ENCODE data around the gene LRRN3. TPM values are rescaled to one million over a fixed set of nuclear protein-coding genes. Genes with fewer than 3 reads are reported as not detected.

LRRN3 gene
- total RNA-seq, 1 donor, result 3.8 TPM

GRCh38 chr7:111147708-111148533 is 57.0 kb downstream of the LRRN3 start:
- no peaks in the 10 kb centered on the region for H3K9me3 ChIP-seq (ENCODE audit: low read depth, low read length)
- no peak overlapping the region for H3K4me3 ChIP-seq (ENCODE audit: low read length)
- H3K27me3 ChIP-seq (ENCODE audit: insufficient read depth, low read length), result no peaks in the 10 kb centered on the region

GRCh38 chr7:111150709-111151108 is 59.8 kb downstream of the LRRN3 start:
- H3K9me3 ChIP-seq (ENCODE audit: low read depth, low read length), result no peaks in the 10 kb centered on the region
- no peaks in the 10 kb centered on the region for H3K27me3 ChIP-seq (ENCODE audit: insufficient read depth, low read length)
- H3K4me3 ChIP-seq (ENCODE audit: low read length), result no peak overlapping the region
- no peaks in the 10 kb centered on the region for H3K4me1 ChIP-seq (ENCODE audit: insufficient read depth, low read length)

More at GRCh38 chr7:111147708-111148533, 57.0 kb downstream of the LRRN3 start:
- H3K4me1 ChIP-seq (ENCODE audit: insufficient read depth, low read length), result no peaks in the 10 kb centered on the region

GRCh38 chr7:111159426-111159825 is 68.5 kb downstream of the LRRN3 start:
- H3K9me3 ChIP-seq (ENCODE audit: low read depth, low read length), result no peaks in the 10 kb centered on the region
- no peaks in the 10 kb centered on the region for H3K27me3 ChIP-seq (ENCODE audit: insufficient read depth, low read length)
- H3K4me1 ChIP-seq (ENCODE audit: insufficient read depth, low read length), result no peaks in the 10 kb centered on the region
- no peak overlapping the region for H3K4me3 ChIP-seq (ENCODE audit: low read length)

- H3K9me3 ChIP-seq (ENCODE audit: low read depth, low read length), result no peaks in the 10 kb centered on the region
- no peaks in the 10 kb centered on the region for H3K27me3 ChIP-seq (ENCODE audit: insufficient read depth, low read length)
- H3K4me3 ChIP-seq (ENCODE audit: low read length), result no peak overlapping the region
- H3K4me1 ChIP-seq (ENCODE audit: insufficient read depth, low read length), result no peaks in the 10 kb centered on the region
Measured at GRCh38 chr7:111160297-111160696, 69.4 kb downstream of the LRRN3 start.

- no peak overlapping the region for H3K4me3 ChIP-seq (ENCODE audit: low read length)
- no peaks in the 10 kb centered on the region for H3K9me3 ChIP-seq (ENCODE audit: low read depth, low read length)
- H3K27me3 ChIP-seq (ENCODE audit: insufficient read depth, low read length), result no peaks in the 10 kb centered on the region
- H3K4me1 ChIP-seq (ENCODE audit: insufficient read depth, low read length), result no peaks in the 10 kb centered on the region
Measured at GRCh38 chr7:111162692-111163091, 71.8 kb downstream of the LRRN3 start.

- no peaks in the 10 kb centered on the region for H3K27me3 ChIP-seq (ENCODE audit: insufficient read depth, low read length)
- H3K9me3 ChIP-seq (ENCODE audit: low read depth, low read length), result no peaks in the 10 kb centered on the region
- no peak overlapping the region for H3K4me3 ChIP-seq (ENCODE audit: low read length)
- H3K4me1 ChIP-seq (ENCODE audit: insufficient read depth, low read length), result no peaks in the 10 kb centered on the region
Measured at GRCh38 chr7:111164442-111164841, 73.5 kb downstream of the LRRN3 start.

- H3K4me1 ChIP-seq (ENCODE audit: insufficient read depth, low read length), result no peaks in the 10 kb centered on the region
- H3K9me3 ChIP-seq (ENCODE audit: low read depth, low read length), result no peaks in the 10 kb centered on the region
- H3K4me3 ChIP-seq (ENCODE audit: low read length), result no peak overlapping the region
- no peaks in the 10 kb centered on the region for H3K27me3 ChIP-seq (ENCODE audit: insufficient read depth, low read length)
Measured at GRCh38 chr7:111168182-111168581, 77.3 kb downstream of the LRRN3 start.

- Histone ChIP-seq H3K9me3 (ENCODE audit: low read depth, low read length) (no peaks in the 10 kb centered on the region), H3K4me1 (ENCODE audit: insufficient read depth, low read length) (no peaks in the 10 kb centered on the region), H3K27me3 (ENCODE audit: insufficient read depth, low read length) (no peaks in the 10 kb centered on the region), H3K4me3 (ENCODE audit: low read length) (no peak overlapping the region)
Measured at GRCh38 chr7:111172564-111173257, 81.8 kb downstream of the LRRN3 start.

- Histone ChIP-seq H3K4me1 (ENCODE audit: insufficient read depth, low read length) (no peaks in the 10 kb centered on the region), H3K27me3 (ENCODE audit: insufficient read depth, low read length) (no peaks in the 10 kb centered on the region), H3K4me3 (ENCODE audit: low read length) (no peak overlapping the region), H3K9me3 (ENCODE audit: low read depth, low read length) (no peaks in the 10 kb centered on the region)
Measured at GRCh38 chr7:111173528-111173927, 82.6 kb downstream of the LRRN3 start.

- H3K9me3 ChIP-seq (ENCODE audit: low read depth, low read length), result no peaks in the 10 kb centered on the region
- H3K27me3 ChIP-seq (ENCODE audit: insufficient read depth, low read length), result no peaks in the 10 kb centered on the region
- H3K4me3 ChIP-seq (ENCODE audit: low read length), result no peak overlapping the region
- no peaks in the 10 kb centered on the region for H3K4me1 ChIP-seq (ENCODE audit: insufficient read depth, low read length)
Measured at GRCh38 chr7:111173990-111174389, 83.1 kb downstream of the LRRN3 start.

GRCh38 chr7:111174510-111174909 is 83.6 kb downstream of the LRRN3 start:
- no peaks in the 10 kb centered on the region for H3K27me3 ChIP-seq (ENCODE audit: insufficient read depth, low read length)
- no peaks in the 10 kb centered on the region for H3K9me3 ChIP-seq (ENCODE audit: low read depth, low read length)
- no peak overlapping the region for H3K4me3 ChIP-seq (ENCODE audit: low read length)
- no peaks in the 10 kb centered on the region for H3K4me1 ChIP-seq (ENCODE audit: insufficient read depth, low read length)

Measured in mononuclear cell (primary cell).